HEK293 (cell line): ENCODE results near the gene UBE2G2.

Experiments
- BCL11A ChIP-seq: fragments of 450-650 bp; formaldehyde crosslinking; IDR thresholded peaks from 2 replicates; pipeline ENCODE4 v1.5.1; 2016; ENCODE audit warnings: low read depth, missing biosample characterization, missing genetic modification characterization
- HOXC10 ChIP-seq: sonication (generic); formaldehyde crosslinking; IDR thresholded peaks from 2 replicates; pipeline ENCODE4 v1.8.1; 2023; ENCODE audit warnings: mild to moderate bottlenecking, missing genetic modification reagents
- IKZF3 ChIP-seq: fragments of 450-650 bp; IDR thresholded peaks from 2 replicates; pipeline ENCODE4 v1.5.0; 2018; ENCODE audit warnings: missing biosample characterization, mild to moderate bottlenecking, missing genetic modification characterization, moderate library complexity
- KLF1 ChIP-seq: fragments of 450-650 bp; formaldehyde crosslinking; IDR thresholded peaks from 2 replicates; pipeline ENCODE4 v1.5.1; 2016; ENCODE audit warnings: missing biosample characterization, missing genetic modification characterization
- KLF8 ChIP-seq: fragments of 450-650 bp; formaldehyde crosslinking; IDR thresholded peaks from 2 replicates; pipeline ENCODE4 v1.5.1; 2016; ENCODE audit warnings: missing biosample characterization, missing genetic modification characterization
- REPIN1 ChIP-seq: fragments of 450-650 bp; formaldehyde crosslinking; IDR thresholded peaks from 2 replicates; pipeline ENCODE4 v1.5.1; 2017; ENCODE audit warnings: missing biosample characterization, missing genetic modification characterization, low read depth
- SP7 ChIP-seq: fragments of 450-650 bp; formaldehyde crosslinking; IDR thresholded peaks from 2 replicates; pipeline ENCODE4 v1.5.1; 2016; ENCODE audit warnings: missing biosample characterization, missing genetic modification characterization
- ZBTB17 ChIP-seq: fragments of 450-650 bp; formaldehyde crosslinking; IDR thresholded peaks from 2 replicates; pipeline ENCODE4 v1.5.1; 2016; ENCODE audit warnings: missing biosample characterization, missing genetic modification characterization
- ZNF114 ChIP-seq: fragments of 450-650 bp; formaldehyde crosslinking; IDR thresholded peaks from 2 replicates; pipeline ENCODE4 v1.5.0; 2017; ENCODE audit warnings: missing biosample characterization, missing genetic modification characterization
- ZNF146 ChIP-seq: fragments of 450-650 bp; formaldehyde crosslinking; IDR thresholded peaks from 2 replicates; pipeline ENCODE4 v1.5.1; 2016; ENCODE audit warnings: missing biosample characterization, missing genetic modification characterization
- ZNF169 ChIP-seq: fragments of 450-650 bp; formaldehyde crosslinking; IDR thresholded peaks from 2 replicates; pipeline ENCODE4 v1.5.1; 2016; ENCODE audit warnings: missing biosample characterization, missing genetic modification characterization
- ZNF174 ChIP-seq: fragments of 450-650 bp; formaldehyde crosslinking; IDR thresholded peaks from 2 replicates; pipeline ENCODE4 v1.5.0; 2017; ENCODE audit warnings: missing biosample characterization, mild to moderate bottlenecking, missing genetic modification characterization
- ZNF184 ChIP-seq: fragments of 450-650 bp; IDR thresholded peaks from 2 replicates; pipeline ENCODE4 v1.5.1; 2018; ENCODE audit warnings: missing biosample characterization, mild to moderate bottlenecking, missing genetic modification characterization
- ZNF2 ChIP-seq: fragments of 450-650 bp; formaldehyde crosslinking; IDR thresholded peaks from 2 replicates; pipeline ENCODE4 v1.5.1; 2016; ENCODE audit warnings: missing biosample characterization, missing genetic modification characterization
- ZNF274 ChIP-seq, 2 experiments: fragments of 200-500 bp in 1 of 2; fragments of 450-650 bp in 1 of 2; sonication (Bioruptor generic) in 1 of 2; formaldehyde crosslinking in 1 of 2; IDR thresholded peaks; 2 replicates each; pipeline versions ENCODE4 v1.5.1 to v1.6.1; 2014 to 2016; ENCODE audit warnings: borderline replicate concordance in 1 of 2, inconsistent platforms in 1 of 2, low read length in 1 of 2, missing biosample characterization in 1 of 2, missing genetic modification characterization in 1 of 2
- ZNF280D ChIP-seq: fragments of 450-650 bp; formaldehyde crosslinking; IDR thresholded peaks from 2 replicates; pipeline ENCODE4 v1.5.1; 2016; ENCODE audit warnings: missing biosample characterization, missing genetic modification characterization
- ZNF311 ChIP-seq: fragments of 450-650 bp; formaldehyde crosslinking; IDR thresholded peaks from 2 replicates; pipeline ENCODE4 v1.5.1; 2017; ENCODE audit warnings: missing biosample characterization, missing genetic modification characterization, borderline replicate concordance
- ZNF37A ChIP-seq: fragments of 450-650 bp; IDR thresholded peaks from 2 replicates; pipeline ENCODE4 v1.5.1; 2018; ENCODE audit warnings: missing biosample characterization, missing genetic modification characterization
- ZNF488 ChIP-seq: fragments of 450-650 bp; formaldehyde crosslinking; IDR thresholded peaks from 2 replicates; pipeline ENCODE4 v1.5.1; 2016; ENCODE audit warnings: missing biosample characterization, missing genetic modification characterization
- ZNF513 ChIP-seq: fragments of 450-650 bp; IDR thresholded peaks from 2 replicates; pipeline ENCODE4 v1.5.1; 2018; ENCODE audit warnings: missing biosample characterization, missing genetic modification characterization
- ZNF560 ChIP-seq: fragments of 450-650 bp; formaldehyde crosslinking; IDR thresholded peaks from 2 replicates; pipeline ENCODE4 v1.5.1; 2017; ENCODE audit warnings: missing biosample characterization, missing genetic modification characterization, borderline replicate concordance
- ZNF585B ChIP-seq: fragments of 450-650 bp; formaldehyde crosslinking; IDR thresholded peaks from 2 replicates; pipeline ENCODE4 v1.5.1; 2016; ENCODE audit warnings: missing biosample characterization, missing genetic modification characterization
- ZSCAN30 ChIP-seq: fragments of 450-650 bp; IDR thresholded peaks from 2 replicates; pipeline ENCODE4 v1.5.1; 2018; ENCODE audit warnings: missing biosample characterization, mild to moderate bottlenecking, missing genetic modification characterization, moderate library complexity
- TF ChIP-seq, protein P1 (sequence below): fragments of 450-650 bp; formaldehyde crosslinking; IDR thresholded peaks from 2 replicates; pipeline ENCODE4 v1.5.1; 2016; ENCODE audit warnings: missing biosample characterization, missing genetic modification characterization
- TF ChIP-seq, protein P2 (sequence below): fragments of 450-650 bp; IDR thresholded peaks from 2 replicates; pipeline ENCODE4 v1.5.1; 2018; ENCODE audit warnings: missing biosample characterization, mild to moderate bottlenecking, missing genetic modification characterization
- TF ChIP-seq, protein P3 (sequence below): fragments of 450-650 bp; formaldehyde crosslinking; IDR thresholded peaks from 2 replicates; pipeline ENCODE4; 2016; ENCODE audit warnings: missing biosample characterization, missing genetic modification characterization
- TF ChIP-seq, protein P4 (sequence below): fragments of 450-650 bp; formaldehyde crosslinking; IDR thresholded peaks from 2 replicates; pipeline ENCODE4 v1.5.1; 2017; ENCODE audit warnings: missing biosample characterization, missing genetic modification characterization

The UBE2G2 gene

DNA sequence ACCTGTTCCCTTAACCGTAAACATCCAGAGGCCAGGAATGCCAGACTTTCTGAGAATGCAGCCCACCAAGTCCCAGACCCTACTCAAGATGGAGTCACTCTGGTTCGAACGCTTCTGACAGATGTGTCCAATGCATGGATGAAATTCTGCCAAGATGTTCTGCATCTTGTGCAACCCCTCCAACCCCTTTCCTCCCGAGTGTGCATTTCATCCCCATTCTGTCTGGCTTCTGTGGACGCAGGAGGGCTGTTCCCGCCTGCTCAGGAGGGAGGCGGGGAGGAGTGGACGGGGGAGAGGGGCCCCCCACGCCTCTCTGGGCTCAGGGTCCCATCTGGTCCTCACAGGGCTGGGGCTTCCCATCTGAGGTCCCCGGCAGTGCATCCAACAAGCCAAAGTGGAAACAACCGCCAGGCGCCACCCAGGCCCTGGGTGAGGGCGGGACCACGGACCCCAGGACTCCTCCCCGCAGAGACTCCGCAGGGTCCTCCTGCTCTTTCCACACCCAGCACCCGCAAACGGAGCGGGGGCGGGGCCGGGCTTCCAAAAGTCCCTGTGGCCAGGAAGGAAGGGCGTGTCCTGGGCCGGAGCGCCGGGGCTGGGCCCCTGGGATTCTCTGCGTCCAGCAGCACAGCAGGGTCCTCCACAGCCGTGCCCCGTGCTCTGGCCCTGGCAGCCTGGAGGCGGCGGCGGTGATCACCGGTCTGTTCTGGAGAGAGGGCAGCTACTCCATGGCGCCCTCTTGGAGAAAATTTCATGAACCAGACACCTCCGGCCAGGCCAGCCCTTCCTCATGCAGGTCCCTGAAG, 44.0 kb upstream of the UBE2G2 start (continued):
- TF ChIP-seq, protein P1, sequence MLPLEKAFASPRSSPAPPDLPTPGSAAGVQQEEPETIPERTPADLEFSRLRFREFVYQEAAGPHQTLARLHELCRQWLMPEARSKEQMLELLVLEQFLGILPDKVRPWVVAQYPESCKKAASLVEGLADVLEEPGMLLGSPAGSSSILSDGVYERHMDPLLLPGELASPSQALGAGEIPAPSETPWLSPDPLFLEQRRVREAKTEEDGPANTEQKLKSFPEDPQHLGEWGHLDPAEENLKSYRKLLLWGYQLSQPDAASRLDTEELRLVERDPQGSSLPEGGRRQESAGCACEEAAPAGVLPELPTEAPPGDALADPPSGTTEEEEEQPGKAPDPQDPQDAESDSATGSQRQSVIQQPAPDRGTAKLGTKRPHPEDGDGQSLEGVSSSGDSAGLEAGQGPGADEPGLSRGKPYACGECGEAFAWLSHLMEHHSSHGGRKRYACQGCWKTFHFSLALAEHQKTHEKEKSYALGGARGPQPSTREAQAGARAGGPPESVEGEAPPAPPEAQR (tag by site-specific recombination) = no peak
- TF ChIP-seq, protein P2, sequence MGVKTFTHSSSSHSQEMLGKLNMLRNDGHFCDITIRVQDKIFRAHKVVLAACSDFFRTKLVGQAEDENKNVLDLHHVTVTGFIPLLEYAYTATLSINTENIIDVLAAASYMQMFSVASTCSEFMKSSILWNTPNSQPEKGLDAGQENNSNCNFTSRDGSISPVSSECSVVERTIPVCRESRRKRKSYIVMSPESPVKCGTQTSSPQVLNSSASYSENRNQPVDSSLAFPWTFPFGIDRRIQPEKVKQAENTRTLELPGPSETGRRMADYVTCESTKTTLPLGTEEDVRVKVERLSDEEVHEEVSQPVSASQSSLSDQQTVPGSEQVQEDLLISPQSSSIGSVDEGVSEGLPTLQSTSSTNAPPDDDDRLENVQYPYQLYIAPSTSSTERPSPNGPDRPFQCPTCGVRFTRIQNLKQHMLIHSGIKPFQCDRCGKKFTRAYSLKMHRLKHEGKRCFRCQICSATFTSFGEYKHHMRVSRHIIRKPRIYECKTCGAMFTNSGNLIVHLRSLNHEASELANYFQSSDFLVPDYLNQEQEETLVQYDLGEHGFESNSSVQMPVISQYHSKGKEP = no peak
- no peak for TF ChIP-seq ZNF169 (tag by site-specific recombination)
- TF ChIP-seq ZNF37A (tag by site-specific recombination) = no peak
- TF ChIP-seq SP7 = no peak
- TF ChIP-seq ZNF585B (tag by site-specific recombination) = no peak
- TF ChIP-seq ZNF146 (tag by site-specific recombination) = no peak
- no peak for TF ChIP-seq BCL11A
- no peak for TF ChIP-seq ZNF311 (tag by site-specific recombination)
- TF ChIP-seq ZNF280D (tag by site-specific recombination) = no peak
- no peak for TF ChIP-seq HOXC10
- TF ChIP-seq, protein P3, sequence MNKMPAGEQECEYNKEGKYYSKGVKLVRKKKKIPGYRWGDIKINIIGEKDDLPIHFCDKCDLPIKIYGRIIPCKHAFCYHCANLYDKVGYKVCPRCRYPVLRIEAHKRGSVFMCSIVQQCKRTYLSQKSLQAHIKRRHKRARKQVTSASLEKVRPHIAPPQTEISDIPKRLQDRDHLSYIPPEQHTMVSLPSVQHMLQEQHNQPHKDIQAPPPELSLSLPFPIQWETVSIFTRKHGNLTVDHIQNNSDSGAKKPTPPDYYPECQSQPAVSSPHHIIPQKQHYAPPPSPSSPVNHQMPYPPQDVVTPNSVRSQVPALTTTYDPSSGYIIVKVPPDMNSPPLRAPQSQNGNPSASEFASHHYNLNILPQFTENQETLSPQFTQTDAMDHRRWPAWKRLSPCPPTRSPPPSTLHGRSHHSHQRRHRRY (tag by site-specific recombination) = no peak
- no peak for TF ChIP-seq ZSCAN30 (tag by site-specific recombination)
- no peak for TF ChIP-seq ZNF114 (tag by site-specific recombination)
- TF ChIP-seq ZNF174 (tag by site-specific recombination) = no peak
- TF ChIP-seq ZNF274 (IDR thresholded peaks at IDR 0.05; ENCODE audit: low read length) = no peak
- TF ChIP-seq ZNF274 (tag by site-specific recombination; IDR thresholded peaks at IDR 0.05; ENCODE audit: borderline replicate concordance) = no peak
- TF ChIP-seq ZNF513 (tag by site-specific recombination) = no peak
- TF ChIP-seq IKZF3 (tag by site-specific recombination) = no peak
- TF ChIP-seq ZNF2 (tag by site-specific recombination) = no peak
- no peak for TF ChIP-seq KLF8 (tag by site-specific recombination)
- peak; percentile 89 for TF ChIP-seq KLF1 (tag by site-specific recombination)
- TF ChIP-seq, protein P4, sequence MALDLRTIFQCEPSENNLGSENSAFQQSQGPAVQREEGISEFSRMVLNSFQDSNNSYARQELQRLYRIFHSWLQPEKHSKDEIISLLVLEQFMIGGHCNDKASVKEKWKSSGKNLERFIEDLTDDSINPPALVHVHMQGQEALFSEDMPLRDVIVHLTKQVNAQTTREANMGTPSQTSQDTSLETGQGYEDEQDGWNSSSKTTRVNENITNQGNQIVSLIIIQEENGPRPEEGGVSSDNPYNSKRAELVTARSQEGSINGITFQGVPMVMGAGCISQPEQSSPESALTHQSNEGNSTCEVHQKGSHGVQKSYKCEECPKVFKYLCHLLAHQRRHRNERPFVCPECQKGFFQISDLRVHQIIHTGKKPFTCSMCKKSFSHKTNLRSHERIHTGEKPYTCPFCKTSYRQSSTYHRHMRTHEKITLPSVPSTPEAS = no peak
- no peak for TF ChIP-seq ZNF184 (tag by site-specific recombination)
- TF ChIP-seq ZBTB17 (tag by site-specific recombination) = peak; percentile 55
- no peak for TF ChIP-seq ZNF560 (tag by site-specific recombination)
- TF ChIP-seq ZNF488 (tag by site-specific recombination) = no peak
- no peak for TF ChIP-seq REPIN1 (tag by site-specific recombination)
